Thoracic aorta (tissue), 2 donors: Measurements from ENCODE around the gene SDHB. TPM values are rescaled to one million over a fixed set of nuclear protein-coding genes. Genes with fewer than 3 reads are reported as not detected.

Experiments used
- ATAC-seq: fragments of 150-250 bp; one replicate; pipeline ENCODE4 v1.8.0; 2017; ENCODE audit warnings: low read depth; ENCODE audit not compliant: insufficient number of reproducible peaks, low FRiP score
- DNase-seq: peaks from one replicate; pipeline ENCODE4 v3.0.0-alpha.2; 2020; ENCODE audit warnings: low spot score
- H3K27ac ChIP-seq, 2 donors: fragments of 200-600 bp; sonication (generic); 1 replicate in 1 of 2; 2 replicates in 1 of 2; pipeline ENCODE4 v1.5.1; 2016; ENCODE audit warnings: mild to moderate bottlenecking in 2 of 2, moderate library complexity in 2 of 2
- H3K27me3 ChIP-seq: fragments of 200-600 bp; sonication (generic); replicated peaks from 2 replicates; pipeline ENCODE4 v1.6.0; 2016; ENCODE audit warnings: mild to moderate bottlenecking; ENCODE audit not compliant: insufficient read depth
- H3K36me3 ChIP-seq: fragments of 200-600 bp; sonication (generic); one replicate; pipeline ENCODE4 v1.5.1; 2016
- H3K4me1 ChIP-seq, 2 donors: fragments of 200-600 bp; sonication (generic); 1 replicate in 1 of 2; 2 replicates in 1 of 2; pipeline versions ENCODE4 v1.5.1 to v1.6.0; 2016; ENCODE audit warnings: low read depth in 2 of 2, mild to moderate bottlenecking in 1 of 2; ENCODE audit not compliant: control insufficient read depth in 1 of 2
- H3K4me3 ChIP-seq: fragments of 200-600 bp; sonication (generic); 2 replicates; pipeline ENCODE4 v1.5.1; 2016; ENCODE audit warnings: mild to moderate bottlenecking
- H3K9me3 ChIP-seq: fragments of 200-600 bp; sonication (generic); 2 replicates; pipeline ENCODE4 v1.5.1; 2016
- total RNA-seq, 2 donors: library from RNA; depleted of rRNA; stranded (reverse); fragments of >200 nt; gene quantifications; one replicate each; pipeline versions ENCODE4 v1.1.0 to v1.2.3, GENCODE V29; 2016
- TF ChIP-seq, protein P1 (sequence below): fragments of 200-600 bp; sonication (generic); IDR thresholded peaks from one replicate; pipeline ENCODE4 v1.5.1; 2019; ENCODE audit warnings: antibody characterized with exemption

SDHB gene
- total RNA-seq, 2 donors from 2014 or later: 81.5 to 98.9 TPM

DNA sequence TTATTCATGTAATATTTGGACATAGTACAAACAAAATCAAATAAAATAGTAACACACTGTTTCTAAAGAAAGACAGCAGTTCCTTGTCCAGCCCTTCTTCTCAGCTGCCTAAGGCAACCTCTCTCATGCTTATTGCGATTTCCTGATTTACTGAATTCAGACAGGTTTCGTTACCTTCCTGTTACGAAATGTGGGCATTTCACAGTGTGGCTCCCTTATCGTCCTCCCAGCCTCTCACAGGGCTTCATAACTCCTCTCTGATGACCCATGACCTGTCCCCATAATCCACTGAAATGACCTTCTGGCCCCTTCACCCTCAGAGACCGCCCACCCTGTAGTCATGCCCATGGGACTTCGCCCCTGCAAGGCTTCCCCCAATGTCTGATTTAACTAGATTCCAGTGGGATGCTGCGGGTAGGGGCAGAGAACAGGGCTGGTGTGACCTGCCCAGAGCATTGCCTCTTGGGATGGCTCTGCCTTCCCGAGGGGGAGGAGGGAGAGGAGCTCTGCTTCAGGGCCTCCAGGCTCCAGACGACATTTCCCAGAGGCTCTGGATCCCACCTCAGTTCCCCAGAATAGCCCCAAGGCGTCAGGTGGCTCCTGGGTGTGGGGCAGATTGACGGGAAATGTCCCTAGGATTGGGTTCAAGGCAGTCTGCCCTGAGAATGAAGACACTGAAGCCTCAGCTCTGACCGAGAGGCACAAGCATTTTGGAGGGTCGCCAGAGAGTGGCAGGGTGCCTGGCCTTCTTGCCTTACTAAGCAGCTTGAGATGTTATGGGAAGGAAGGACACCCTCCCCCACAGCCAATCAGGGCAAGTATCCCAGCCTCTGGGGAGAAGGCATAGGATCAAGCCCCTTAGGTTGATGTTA is 44.9 kb upstream of the SDHB start:
- no peak overlapping the region for H3K27ac ChIP-seq
- no peak for ATAC-seq
- DNase-seq: no peak
- H3K36me3 ChIP-seq: no peaks in the 10 kb centered on the region
- H3K27me3 ChIP-seq: no peaks in the 10 kb centered on the region
- no peaks in the 10 kb centered on the region for H3K4me1 ChIP-seq
- TF ChIP-seq, protein P1, sequence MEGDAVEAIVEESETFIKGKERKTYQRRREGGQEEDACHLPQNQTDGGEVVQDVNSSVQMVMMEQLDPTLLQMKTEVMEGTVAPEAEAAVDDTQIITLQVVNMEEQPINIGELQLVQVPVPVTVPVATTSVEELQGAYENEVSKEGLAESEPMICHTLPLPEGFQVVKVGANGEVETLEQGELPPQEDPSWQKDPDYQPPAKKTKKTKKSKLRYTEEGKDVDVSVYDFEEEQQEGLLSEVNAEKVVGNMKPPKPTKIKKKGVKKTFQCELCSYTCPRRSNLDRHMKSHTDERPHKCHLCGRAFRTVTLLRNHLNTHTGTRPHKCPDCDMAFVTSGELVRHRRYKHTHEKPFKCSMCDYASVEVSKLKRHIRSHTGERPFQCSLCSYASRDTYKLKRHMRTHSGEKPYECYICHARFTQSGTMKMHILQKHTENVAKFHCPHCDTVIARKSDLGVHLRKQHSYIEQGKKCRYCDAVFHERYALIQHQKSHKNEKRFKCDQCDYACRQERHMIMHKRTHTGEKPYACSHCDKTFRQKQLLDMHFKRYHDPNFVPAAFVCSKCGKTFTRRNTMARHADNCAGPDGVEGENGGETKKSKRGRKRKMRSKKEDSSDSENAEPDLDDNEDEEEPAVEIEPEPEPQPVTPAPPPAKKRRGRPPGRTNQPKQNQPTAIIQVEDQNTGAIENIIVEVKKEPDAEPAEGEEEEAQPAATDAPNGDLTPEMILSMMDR: no peak
- H3K9me3 ChIP-seq: no peaks in the 10 kb centered on the region
- H3K4me3 ChIP-seq: no peak overlapping the region

DNA sequence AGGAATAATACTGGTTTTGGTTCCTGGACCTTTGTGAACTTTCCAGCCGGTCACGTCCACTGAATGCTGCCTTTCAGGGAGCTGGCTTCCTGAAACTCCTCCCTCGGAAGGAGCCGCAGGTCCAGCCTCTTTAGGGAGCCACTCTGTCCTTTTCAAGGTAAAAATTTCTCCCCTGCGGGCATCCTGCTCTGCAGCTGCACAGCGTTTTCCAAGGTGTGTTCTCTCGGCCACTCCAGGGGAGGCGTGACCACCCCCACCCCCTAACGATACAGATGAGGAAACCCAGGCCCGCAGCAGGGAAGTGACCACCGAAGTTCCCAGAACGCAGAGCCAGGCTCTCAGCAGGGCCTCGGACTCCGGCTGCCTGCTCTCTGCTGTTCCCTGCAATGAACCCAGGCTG is 44.0 kb upstream of the SDHB start:
- Histone ChIP-seq H3K4me3 (no peak overlapping the region), H3K27ac (no peak overlapping the region), H3K9me3 (no peaks in the 10 kb centered on the region), H3K4me1 (no peaks in the 10 kb centered on the region), H3K27me3 (no peaks in the 10 kb centered on the region), H3K36me3 (no peaks in the 10 kb centered on the region)
- DNase-seq (no peak), ATAC-seq (no peak)
- TF ChIP-seq, protein P1: no peak

DNA sequence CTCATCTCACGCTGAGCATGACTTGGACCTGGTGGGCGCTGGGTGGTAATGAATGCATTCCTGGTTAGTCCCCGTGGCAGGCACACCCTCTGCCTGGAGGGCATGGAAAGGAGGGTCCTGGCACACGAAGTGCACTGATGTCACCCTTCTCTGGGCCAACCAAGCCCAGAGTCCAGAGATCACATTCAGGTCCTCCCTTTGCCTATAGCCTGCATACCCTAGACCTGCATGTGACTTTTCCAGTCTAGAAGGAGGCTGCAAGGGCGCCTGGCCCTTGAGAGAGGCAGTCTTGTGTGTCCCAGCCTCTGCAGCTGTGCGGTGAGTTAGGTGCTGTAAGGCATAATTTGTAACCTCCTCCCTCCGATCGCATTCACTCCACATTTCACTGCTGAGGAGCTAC is 43.3 kb upstream of the SDHB start:
- ATAC-seq: no peak

DNA sequence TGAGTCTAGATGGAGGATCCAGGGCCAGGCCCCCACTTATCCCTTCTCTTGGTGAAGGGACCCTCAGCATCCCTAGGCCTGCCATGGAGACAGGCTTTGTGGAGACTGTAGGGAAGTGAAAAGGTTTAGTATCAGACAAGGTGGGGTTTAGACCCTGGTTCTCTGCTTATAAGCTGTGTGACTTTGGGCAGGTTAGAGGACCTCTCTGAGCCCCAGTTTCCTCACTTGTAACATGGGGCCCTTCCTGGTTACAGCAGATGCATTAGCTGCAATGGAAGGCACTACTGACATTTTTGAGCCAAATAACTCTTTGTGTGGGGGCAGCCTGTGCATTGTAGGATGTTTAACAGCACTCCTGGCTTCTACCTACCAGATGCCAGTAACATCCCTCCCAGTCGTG is 42.8 kb upstream of the SDHB start:
- TF ChIP-seq, protein P1: no peak
- ATAC-seq: no peak

More for the DNA sequence above, 43.3 kb upstream of the SDHB start:
- no peaks in the 10 kb centered on the region for H3K9me3 ChIP-seq
- H3K4me3 ChIP-seq: no peak overlapping the region
- no peaks in the 10 kb centered on the region for H3K4me1 ChIP-seq
- H3K27ac ChIP-seq: no peak overlapping the region
- TF ChIP-seq, protein P1: no peak
- no peaks in the 10 kb centered on the region for H3K27me3 ChIP-seq
- H3K36me3 ChIP-seq: no peaks in the 10 kb centered on the region
- no peak for DNase-seq

DNA sequence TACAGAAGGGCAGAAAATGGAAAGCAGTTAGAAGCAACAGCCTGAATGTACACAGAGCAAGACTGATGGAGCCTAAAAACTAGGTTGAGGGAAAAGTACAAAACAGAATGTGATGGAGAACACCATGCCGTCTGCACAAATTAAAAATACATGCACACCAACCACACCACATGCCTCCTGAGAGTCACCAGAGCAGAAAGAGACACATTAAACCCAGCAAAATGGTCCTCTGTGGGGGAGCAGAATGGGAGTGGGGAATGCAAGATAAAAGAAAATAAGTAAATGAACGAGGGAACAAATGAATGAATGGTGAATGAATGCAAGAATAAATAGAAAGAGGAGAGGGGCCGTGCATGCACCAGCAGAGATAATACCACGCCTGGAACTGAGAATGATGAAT is 41.3 kb upstream of the SDHB start:
- Histone ChIP-seq H3K27me3 (no peaks in the 10 kb centered on the region), H3K4me3 (no peak overlapping the region), H3K36me3 (no peaks in the 10 kb centered on the region), H3K4me1 (no peaks in the 10 kb centered on the region), H3K27ac (no peak overlapping the region), H3K9me3 (no peaks in the 10 kb centered on the region)
- TF ChIP-seq, protein P1: no peak
- no peak for ATAC-seq
- no peak for DNase-seq

More for the DNA sequence above, 42.8 kb upstream of the SDHB start:
- no peaks in the 10 kb centered on the region for H3K4me1 ChIP-seq
- DNase-seq: no peak
- H3K9me3 ChIP-seq: no peaks in the 10 kb centered on the region
- H3K27ac ChIP-seq: no peak overlapping the region
- H3K27me3 ChIP-seq: no peaks in the 10 kb centered on the region
- H3K4me3 ChIP-seq: no peak overlapping the region
- H3K36me3 ChIP-seq: no peaks in the 10 kb centered on the region
